GM06990 (cell line): ENCODE results near the gene EHBP1.

ENCODE experiments used
- DNase-seq: peaks from one replicate; pipeline ENCODE4 v3.0.0-alpha.2; 2011; ENCODE audit not compliant: insufficient read length; ENCODE audit errors: extremely low read depth
- H3K27me3 ChIP-seq: replicated peaks from 2 replicates; pipeline ENCODE4 v1.6.0; 2011; ENCODE audit warnings: low read length; ENCODE audit not compliant: control insufficient read depth, insufficient read depth
- H3K36me3 ChIP-seq: 2 replicates; pipeline ENCODE4 v1.5.1; 2011; ENCODE audit warnings: low read length; ENCODE audit not compliant: control insufficient read depth, insufficient read depth
- H3K4me3 ChIP-seq: replicated peaks from 2 replicates; pipeline ENCODE4 v1.5.1; 2011; ENCODE audit warnings: low read depth, mild to moderate bottlenecking, control low read depth, low read length
- TF ChIP-seq, protein P1 (sequence below): IDR thresholded peaks from 2 replicates; pipeline ENCODE4 v1.5.1; 2011; ENCODE audit warnings: low read length, control low read depth, mild to moderate bottlenecking, inconsistent platforms; ENCODE audit not compliant: insufficient read depth, poor library complexity, severe bottlenecking

Gene EHBP1

GRCh38 chr2:62760555-62760954 lies 55.0 kb downstream of the EHBP1 start:
- Histone ChIP-seq H3K27me3 (no peaks in the 10 kb centered on the region), H3K4me3 (no peak overlapping the region), H3K36me3 (no peaks in the 10 kb centered on the region)
- TF ChIP-seq, protein P1, sequence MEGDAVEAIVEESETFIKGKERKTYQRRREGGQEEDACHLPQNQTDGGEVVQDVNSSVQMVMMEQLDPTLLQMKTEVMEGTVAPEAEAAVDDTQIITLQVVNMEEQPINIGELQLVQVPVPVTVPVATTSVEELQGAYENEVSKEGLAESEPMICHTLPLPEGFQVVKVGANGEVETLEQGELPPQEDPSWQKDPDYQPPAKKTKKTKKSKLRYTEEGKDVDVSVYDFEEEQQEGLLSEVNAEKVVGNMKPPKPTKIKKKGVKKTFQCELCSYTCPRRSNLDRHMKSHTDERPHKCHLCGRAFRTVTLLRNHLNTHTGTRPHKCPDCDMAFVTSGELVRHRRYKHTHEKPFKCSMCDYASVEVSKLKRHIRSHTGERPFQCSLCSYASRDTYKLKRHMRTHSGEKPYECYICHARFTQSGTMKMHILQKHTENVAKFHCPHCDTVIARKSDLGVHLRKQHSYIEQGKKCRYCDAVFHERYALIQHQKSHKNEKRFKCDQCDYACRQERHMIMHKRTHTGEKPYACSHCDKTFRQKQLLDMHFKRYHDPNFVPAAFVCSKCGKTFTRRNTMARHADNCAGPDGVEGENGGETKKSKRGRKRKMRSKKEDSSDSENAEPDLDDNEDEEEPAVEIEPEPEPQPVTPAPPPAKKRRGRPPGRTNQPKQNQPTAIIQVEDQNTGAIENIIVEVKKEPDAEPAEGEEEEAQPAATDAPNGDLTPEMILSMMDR = no peak
- no peak for DNase-seq

DNA sequence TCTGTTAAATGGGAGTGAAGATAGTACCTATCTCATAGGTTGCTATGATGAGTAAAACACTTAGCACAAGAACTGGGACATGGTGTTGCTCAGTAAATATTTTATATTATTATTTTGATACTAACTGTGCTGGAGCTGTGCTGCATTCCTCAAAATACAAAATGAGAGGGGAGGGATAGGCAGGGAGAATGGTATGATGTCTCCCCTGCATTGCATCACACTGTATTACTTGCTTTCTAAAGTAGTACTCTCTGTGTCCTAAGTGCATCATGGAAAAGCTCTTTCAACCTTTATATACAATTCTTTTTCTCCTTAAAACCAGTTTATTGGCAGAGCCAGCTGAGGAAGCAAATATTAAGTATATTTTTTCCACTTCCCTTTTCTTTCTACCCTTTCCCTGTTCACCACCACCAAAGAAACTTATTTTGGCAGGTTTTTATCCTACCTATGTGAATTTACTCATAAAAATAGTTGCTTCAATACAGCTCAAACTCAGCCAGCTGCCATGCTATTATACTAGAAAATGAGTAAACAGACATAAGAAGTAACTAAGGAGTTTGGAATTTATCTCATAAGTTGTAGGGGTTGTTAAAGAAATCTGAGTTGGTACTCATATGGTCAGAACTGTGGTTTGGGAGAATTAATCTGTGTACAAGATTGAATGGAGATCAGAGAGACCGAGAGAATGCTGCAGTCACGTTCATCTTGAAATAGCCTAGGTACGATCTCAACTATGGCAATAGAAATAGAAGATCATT lies 60.3 kb downstream of the EHBP1 start:
- TF ChIP-seq, protein P1 = no peak
- Histone ChIP-seq H3K4me3 (no peak overlapping the region), H3K36me3 (no peaks in the 10 kb centered on the region), H3K27me3 (no peaks in the 10 kb centered on the region)
- no peak for DNase-seq

- no peaks in the 10 kb centered on the region for H3K36me3 ChIP-seq
- TF ChIP-seq, protein P1 = no peak
- no peak overlapping the region for H3K4me3 ChIP-seq
- no peak for DNase-seq
- H3K27me3 ChIP-seq = no peaks in the 10 kb centered on the region
Observed at GRCh38 chr2:62768615-62769014, 63.1 kb downstream of the EHBP1 start.

GRCh38 chr2:62770629-62771028 lies 65.1 kb downstream of the EHBP1 start:
- DNase-seq = no peak
- no peaks in the 10 kb centered on the region for H3K36me3 ChIP-seq
- no peak overlapping the region for H3K4me3 ChIP-seq
- H3K27me3 ChIP-seq = no peaks in the 10 kb centered on the region
- TF ChIP-seq, protein P1 = no peak

- Histone ChIP-seq H3K36me3 (no peaks in the 10 kb centered on the region), H3K27me3 (no peaks in the 10 kb centered on the region), H3K4me3 (no peak overlapping the region)
- TF ChIP-seq, protein P1 = peak; percentile 58
- DNase-seq = no peak
Observed at GRCh38 chr2:62774555-62775366, 69.2 kb downstream of the EHBP1 start.
